ENCODE data around the gene MINAR2.

GRCh38 chr5:129763651-129764050 is 15.8 kb downstream of the MINAR2 start:
- no peak for TF ChIP-seq TAF1 (IDR thresholded peaks at IDR 0.05; ENCODE audit: borderline replicate concordance, low read depth, low read length)
- no peak for TF ChIP-seq POLR2AphosphoS5 (IDR thresholded peaks at IDR 0.05; ENCODE audit: low read depth, low read length)
